Nephron (organoid): ENCODE measurements around the gene KIAA1217.

Source experiments
- H3K27ac Mint-ChIP-seq, 3 experiments: 2 replicates each; pipeline ENCODE4 v1.8.0; 2020; ENCODE audit warnings: mixed read lengths in 3 of 3, mild to moderate bottlenecking in 2 of 3, moderate library complexity in 1 of 3
- H3K27me3 Mint-ChIP-seq: 2 replicates; pipeline ENCODE4 v1.8.0; 2021; ENCODE audit warnings: low read depth, mild to moderate bottlenecking, moderate library complexity, mixed read lengths
- H3K36me3 Mint-ChIP-seq: 2 replicates; pipeline ENCODE4 v1.8.0; 2020; ENCODE audit warnings: low read depth, mixed read lengths
- H3K4me1 Mint-ChIP-seq: 2 replicates; pipeline ENCODE4 v1.8.0; 2020; ENCODE audit warnings: mixed read lengths
- H3K4me3 Mint-ChIP-seq, 3 experiments: 2 replicates each; pipeline ENCODE4 v1.8.0; 2020; ENCODE audit warnings: mild to moderate bottlenecking in 3 of 3, mixed read lengths in 3 of 3, moderate library complexity in 2 of 3
- H3K9me3 Mint-ChIP-seq: 2 replicates; pipeline ENCODE4 v1.8.0; 2020; ENCODE audit warnings: mixed read lengths
- TF ChIP-seq, protein P1 (sequence below), 3 experiments: fragments of 200-600 bp; sonication (generic); IDR thresholded peaks; one replicate each; pipeline ENCODE4 v1.5.0; 2021; ENCODE audit warnings: antibody characterized with exemption in 3 of 3; ENCODE audit not compliant: unreplicated experiment in 3 of 3

Gene KIAA1217

DNA sequence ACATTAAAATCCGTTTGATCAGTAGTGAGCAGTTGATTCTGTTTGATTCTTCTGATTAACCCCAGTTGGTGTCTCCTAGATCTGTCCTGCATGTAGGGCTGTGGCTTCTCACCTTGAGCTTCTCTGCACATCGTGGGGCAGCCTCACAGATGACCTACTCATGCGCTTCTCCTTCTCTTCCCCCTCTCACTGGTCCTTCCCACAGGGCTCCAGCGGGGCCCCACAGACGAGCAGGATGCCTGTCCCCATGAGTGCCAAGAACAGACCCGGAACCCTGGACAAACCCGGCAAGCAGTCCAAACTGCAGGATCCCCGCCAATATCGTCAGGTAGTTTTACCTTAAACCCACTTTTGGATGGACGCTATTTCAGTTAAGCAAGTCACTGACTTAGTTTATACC, 335.8 kb downstream of the KIAA1217 start:
- H3K36me3 Mint-ChIP-seq: peaks cover 66% of the 10 kb centered on the region
- H3K4me1 Mint-ChIP-seq: no peaks in the 10 kb centered on the region
- H3K27me3 Mint-ChIP-seq: no peaks in the 10 kb centered on the region
- no peak overlapping the region for H3K27ac Mint-ChIP-seq
- no peaks in the 10 kb centered on the region for H3K9me3 Mint-ChIP-seq
- no peak overlapping the region for H3K4me3 Mint-ChIP-seq
- TF ChIP-seq, protein P1, sequence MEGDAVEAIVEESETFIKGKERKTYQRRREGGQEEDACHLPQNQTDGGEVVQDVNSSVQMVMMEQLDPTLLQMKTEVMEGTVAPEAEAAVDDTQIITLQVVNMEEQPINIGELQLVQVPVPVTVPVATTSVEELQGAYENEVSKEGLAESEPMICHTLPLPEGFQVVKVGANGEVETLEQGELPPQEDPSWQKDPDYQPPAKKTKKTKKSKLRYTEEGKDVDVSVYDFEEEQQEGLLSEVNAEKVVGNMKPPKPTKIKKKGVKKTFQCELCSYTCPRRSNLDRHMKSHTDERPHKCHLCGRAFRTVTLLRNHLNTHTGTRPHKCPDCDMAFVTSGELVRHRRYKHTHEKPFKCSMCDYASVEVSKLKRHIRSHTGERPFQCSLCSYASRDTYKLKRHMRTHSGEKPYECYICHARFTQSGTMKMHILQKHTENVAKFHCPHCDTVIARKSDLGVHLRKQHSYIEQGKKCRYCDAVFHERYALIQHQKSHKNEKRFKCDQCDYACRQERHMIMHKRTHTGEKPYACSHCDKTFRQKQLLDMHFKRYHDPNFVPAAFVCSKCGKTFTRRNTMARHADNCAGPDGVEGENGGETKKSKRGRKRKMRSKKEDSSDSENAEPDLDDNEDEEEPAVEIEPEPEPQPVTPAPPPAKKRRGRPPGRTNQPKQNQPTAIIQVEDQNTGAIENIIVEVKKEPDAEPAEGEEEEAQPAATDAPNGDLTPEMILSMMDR (IDR thresholded peaks at IDR 0.05; ENCODE audit: unreplicated experiment in 3 of 3): no peak

DNA sequence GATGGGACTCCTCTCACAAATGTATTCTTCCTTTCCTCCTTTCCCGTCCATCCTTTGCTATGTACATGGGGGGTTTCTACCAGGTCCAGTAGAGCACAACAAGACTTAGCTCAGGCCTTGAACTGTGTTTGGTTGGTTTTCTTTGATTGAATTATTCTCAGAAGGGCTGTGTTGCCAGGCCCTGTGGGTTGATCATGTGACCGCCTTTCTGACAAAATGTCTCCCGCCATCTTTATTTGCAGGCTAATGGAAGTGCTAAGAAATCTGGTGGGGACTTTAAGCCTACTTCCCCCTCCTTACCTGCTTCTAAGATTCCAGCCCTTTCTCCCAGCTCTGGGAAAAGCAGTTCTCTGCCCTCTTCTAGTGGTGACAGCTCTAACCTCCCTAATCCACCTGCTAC, 336.6 kb downstream of the KIAA1217 start:
- H3K4me3 Mint-ChIP-seq: no peak overlapping the region
- H3K27ac Mint-ChIP-seq: no peak overlapping the region
- H3K36me3 Mint-ChIP-seq: peaks cover 68% of the 10 kb centered on the region
- H3K27me3 Mint-ChIP-seq: peaks cover 4% of the 10 kb centered on the region
- TF ChIP-seq, protein P1 (IDR thresholded peaks at IDR 0.05; ENCODE audit: unreplicated experiment in 3 of 3): no peak
- H3K4me1 Mint-ChIP-seq: no peaks in the 10 kb centered on the region
- H3K9me3 Mint-ChIP-seq: no peaks in the 10 kb centered on the region

DNA sequence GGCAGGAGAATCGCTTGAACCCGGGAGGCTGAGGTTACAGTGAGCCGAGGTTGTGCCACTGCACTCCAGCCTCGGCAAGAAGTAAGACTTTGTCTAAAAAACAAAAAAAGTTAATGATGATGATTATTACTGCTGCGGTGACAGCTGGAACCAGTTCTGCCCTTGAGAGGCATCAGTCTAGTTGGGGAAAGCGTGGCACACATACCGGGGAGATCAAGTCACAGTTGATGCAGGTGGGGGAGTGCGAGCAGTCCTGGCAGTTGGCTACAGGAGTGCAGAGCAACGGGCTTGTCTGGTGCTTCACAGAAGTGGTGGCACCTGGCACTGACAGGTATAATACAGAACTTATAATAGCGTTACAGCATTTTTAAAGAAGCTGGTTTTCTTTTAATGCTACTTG, 341.7 kb downstream of the KIAA1217 start:
- H3K27me3 Mint-ChIP-seq: peaks cover 4% of the 10 kb centered on the region
- no peak overlapping the region for H3K4me3 Mint-ChIP-seq
- peaks cover 13% of the 10 kb centered on the region for H3K4me1 Mint-ChIP-seq
- TF ChIP-seq, protein P1 (IDR thresholded peaks at IDR 0.05; ENCODE audit: unreplicated experiment in 3 of 3): no peak
- no peak overlapping the region for H3K27ac Mint-ChIP-seq
- no peaks in the 10 kb centered on the region for H3K9me3 Mint-ChIP-seq
- peaks cover 21% of the 10 kb centered on the region for H3K36me3 Mint-ChIP-seq

DNA sequence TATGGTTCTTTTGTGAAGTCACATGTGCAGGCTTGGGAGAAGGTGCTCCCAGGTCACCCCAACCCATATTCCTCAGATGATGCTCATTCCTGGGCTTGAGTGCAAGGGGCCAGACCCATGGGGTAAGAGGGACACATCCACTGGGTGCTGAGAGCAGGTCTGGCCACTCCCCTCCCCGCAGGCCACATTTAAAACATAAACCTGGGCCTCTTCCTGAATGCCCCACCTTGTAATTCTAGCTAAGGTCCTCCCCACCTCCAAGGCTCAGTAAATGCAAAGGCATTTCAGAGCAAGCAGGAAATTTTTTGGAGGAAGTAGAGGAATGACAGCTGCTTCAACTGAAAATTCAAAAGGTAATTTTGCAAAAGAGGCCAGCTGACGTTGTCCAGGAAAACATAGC, 342.2 kb downstream of the KIAA1217 start:
- Mint-ChIP-seq H3K27ac (no peak overlapping the region), H3K36me3 (peaks cover 16% of the 10 kb centered on the region), H3K4me1 (peaks cover 16% of the 10 kb centered on the region), H3K9me3 (no peaks in the 10 kb centered on the region), H3K27me3 (peaks cover 4% of the 10 kb centered on the region), H3K4me3 (no peak overlapping the region)
- TF ChIP-seq, protein P1 (IDR thresholded peaks at IDR 0.05; ENCODE audit: unreplicated experiment in 3 of 3): no peak

DNA sequence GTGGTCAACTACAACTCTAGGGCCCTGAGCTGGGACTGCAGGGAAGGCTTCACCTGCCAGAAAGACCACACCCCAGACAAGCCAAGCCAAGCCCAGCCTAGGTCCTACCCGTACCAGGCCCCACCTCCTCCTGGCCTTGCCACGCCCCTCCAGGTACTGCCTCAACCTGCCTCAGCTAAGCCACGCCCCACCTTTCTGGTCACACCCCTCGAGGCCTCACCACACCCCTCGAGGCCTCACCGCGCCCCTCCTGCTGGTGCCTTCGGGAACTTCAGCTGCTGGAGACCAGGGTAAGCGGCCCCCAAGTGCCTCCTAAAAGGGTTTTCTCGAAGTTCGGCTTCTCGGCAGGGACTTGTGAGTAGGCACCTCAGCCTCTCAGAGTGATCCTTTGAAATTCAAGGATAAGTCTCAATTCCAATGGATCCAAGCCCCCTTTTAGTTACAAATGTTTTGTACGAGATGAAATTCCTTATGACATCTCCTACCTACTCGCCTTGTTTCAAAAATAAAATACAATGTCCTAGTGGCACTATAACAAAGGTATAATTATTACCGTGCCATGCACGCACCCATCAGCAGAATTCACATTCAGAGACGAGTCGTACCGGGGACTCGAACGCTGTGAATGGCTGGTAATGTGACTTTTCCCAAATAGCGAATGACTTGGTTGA, 343.5 kb downstream of the KIAA1217 start:
- TF ChIP-seq, protein P1 (IDR thresholded peaks at IDR 0.05; ENCODE audit: unreplicated experiment in 3 of 3): peak; percentile 26 to 42 (median 32)
- Mint-ChIP-seq H3K27me3 (peaks cover 4% of the 10 kb centered on the region), H3K9me3 (no peaks in the 10 kb centered on the region), H3K27ac (no peak overlapping the region), H3K36me3 (peaks cover 13% of the 10 kb centered on the region), H3K4me1 (peaks cover 25% of the 10 kb centered on the region), H3K4me3 (no peak overlapping the region)

DNA sequence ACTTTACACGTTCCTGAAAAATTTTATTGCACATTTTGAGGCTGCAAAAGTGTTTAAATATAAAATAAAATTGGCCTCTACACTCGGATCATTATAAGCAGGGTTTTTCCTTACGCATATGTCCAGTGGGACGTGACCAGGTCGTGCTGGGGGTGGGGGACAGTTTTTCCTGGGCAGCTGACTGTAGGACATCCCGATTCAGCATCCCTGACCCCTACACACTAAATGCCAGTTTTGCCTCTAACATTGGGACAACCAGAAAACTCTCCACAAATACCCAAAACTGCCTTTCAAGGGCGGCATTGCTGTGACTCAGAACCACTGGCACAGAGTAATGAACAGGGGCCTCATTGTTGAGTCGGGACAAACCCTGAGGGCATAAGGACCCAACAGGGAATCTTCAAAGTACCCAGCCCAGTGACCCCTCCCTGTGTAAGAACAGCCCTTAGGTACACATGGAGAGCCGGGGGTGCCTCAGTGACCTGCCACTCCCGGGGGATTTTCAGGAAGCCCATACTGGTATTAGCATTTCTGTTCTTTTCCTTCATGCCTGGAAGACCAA, 344.2 kb downstream of the KIAA1217 start:
- Mint-ChIP-seq H3K27ac (no peak overlapping the region), H3K4me3 (no peak overlapping the region), H3K4me1 (peaks cover 27% of the 10 kb centered on the region), H3K36me3 (peaks cover 13% of the 10 kb centered on the region), H3K27me3 (peaks cover 6% of the 10 kb centered on the region), H3K9me3 (no peaks in the 10 kb centered on the region)
- TF ChIP-seq, protein P1 (IDR thresholded peaks at IDR 0.05; ENCODE audit: unreplicated experiment in 3 of 3): no peak
